GM06990 (cell line): ENCODE results near the gene FERMT3.
A peak's percentile ranks its signal among the peaks of the same experiment; 100 is the strongest.

Experiments
- DNase-seq: peaks from one replicate; pipeline ENCODE4 v3.0.0-alpha.2; 2011; ENCODE audit not compliant: insufficient read length; ENCODE audit errors: extremely low read depth
- H3K27me3 ChIP-seq: replicated peaks from 2 replicates; pipeline ENCODE4 v1.6.0; 2011; ENCODE audit warnings: low read length; ENCODE audit not compliant: control insufficient read depth, insufficient read depth
- H3K36me3 ChIP-seq: 2 replicates; pipeline ENCODE4 v1.5.1; 2011; ENCODE audit warnings: low read length; ENCODE audit not compliant: control insufficient read depth, insufficient read depth
- H3K4me3 ChIP-seq: replicated peaks from 2 replicates; pipeline ENCODE4 v1.5.1; 2011; ENCODE audit warnings: low read depth, mild to moderate bottlenecking, control low read depth, low read length
- TF ChIP-seq, protein P1 (sequence below): IDR thresholded peaks from 2 replicates; pipeline ENCODE4 v1.5.1; 2011; ENCODE audit warnings: low read length, control low read depth, mild to moderate bottlenecking, inconsistent platforms; ENCODE audit not compliant: insufficient read depth, poor library complexity, severe bottlenecking

The FERMT3 gene

DNA sequence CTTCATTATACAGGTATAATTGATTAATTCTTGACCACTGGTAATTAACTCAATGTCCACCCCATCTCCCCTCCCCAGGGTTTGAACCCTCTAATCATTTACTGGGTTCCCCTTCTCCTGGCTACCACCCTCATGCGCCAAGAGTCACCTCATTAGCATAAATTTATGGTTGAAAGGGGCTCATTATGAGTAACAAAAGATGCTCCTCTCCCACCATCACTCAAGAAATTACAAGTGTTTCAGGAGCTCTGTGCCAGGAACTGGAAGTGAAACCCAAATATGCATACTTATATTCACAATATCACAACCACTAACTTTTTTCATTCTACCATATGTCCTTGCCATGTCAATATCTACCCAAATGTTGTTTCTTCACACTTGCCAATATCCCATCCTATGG, 28.3 kb upstream of the FERMT3 start:
- no peak for DNase-seq
- Histone ChIP-seq H3K27me3 (no peaks in the 10 kb centered on the region), H3K4me3 (no peak overlapping the region), H3K36me3 (no peaks in the 10 kb centered on the region)
- TF ChIP-seq, protein P1, sequence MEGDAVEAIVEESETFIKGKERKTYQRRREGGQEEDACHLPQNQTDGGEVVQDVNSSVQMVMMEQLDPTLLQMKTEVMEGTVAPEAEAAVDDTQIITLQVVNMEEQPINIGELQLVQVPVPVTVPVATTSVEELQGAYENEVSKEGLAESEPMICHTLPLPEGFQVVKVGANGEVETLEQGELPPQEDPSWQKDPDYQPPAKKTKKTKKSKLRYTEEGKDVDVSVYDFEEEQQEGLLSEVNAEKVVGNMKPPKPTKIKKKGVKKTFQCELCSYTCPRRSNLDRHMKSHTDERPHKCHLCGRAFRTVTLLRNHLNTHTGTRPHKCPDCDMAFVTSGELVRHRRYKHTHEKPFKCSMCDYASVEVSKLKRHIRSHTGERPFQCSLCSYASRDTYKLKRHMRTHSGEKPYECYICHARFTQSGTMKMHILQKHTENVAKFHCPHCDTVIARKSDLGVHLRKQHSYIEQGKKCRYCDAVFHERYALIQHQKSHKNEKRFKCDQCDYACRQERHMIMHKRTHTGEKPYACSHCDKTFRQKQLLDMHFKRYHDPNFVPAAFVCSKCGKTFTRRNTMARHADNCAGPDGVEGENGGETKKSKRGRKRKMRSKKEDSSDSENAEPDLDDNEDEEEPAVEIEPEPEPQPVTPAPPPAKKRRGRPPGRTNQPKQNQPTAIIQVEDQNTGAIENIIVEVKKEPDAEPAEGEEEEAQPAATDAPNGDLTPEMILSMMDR, result no peak

DNA sequence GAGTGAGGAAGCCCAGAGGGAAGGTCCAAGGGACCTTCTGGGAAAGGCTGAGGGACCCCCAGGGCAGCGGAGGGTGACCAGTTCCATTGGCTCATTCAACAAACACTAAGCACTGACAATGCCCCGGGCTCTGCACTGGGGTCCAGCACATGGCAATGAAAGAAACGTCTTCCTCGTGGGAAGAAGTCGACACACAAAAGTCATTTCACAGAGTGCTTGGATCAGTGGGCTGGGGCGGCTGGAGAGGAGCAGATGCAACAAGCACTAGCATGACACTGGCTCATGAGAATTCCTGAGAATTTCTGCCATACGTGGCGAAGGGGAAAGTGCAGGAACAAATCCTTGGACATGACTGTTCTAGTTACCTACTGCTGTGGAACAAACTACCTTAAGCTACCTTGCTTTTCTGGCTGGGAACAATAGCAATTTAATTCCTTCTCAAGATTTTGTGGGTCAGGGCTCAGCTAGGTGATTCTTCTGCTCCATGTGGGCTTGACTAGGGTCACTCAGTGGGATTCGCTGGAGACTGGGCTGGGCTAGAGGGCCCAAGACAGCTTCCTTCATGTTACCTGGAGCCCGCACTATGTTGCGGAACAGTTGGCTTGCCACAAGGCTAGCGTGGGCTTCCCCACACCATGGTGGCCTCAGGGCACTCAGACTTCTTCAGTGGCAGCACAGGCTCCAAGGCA, 27.4 kb upstream of the FERMT3 start:
- H3K27me3 ChIP-seq, result no peaks in the 10 kb centered on the region
- TF ChIP-seq, protein P1, result no peak
- DNase-seq, result no peak

DNA sequence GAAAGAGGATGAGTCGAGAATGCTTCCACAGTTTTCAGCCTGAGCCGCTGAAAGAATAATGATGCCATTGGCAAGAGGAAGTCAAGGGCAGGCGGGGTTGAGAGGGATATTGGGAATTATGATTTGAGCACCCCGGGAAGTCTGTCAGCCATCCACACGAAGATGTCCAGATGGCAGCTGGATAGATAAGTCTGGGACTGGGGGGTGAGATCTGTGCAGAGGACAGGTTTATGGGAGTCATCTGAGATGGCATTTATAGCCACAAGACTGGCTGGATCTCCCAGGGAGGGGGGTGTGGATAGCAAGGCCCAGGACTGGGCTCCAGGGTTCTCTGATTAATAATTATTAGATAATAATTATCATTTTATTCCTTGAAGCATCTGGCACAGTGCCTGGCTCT, 25.6 kb upstream of the FERMT3 start:
- TF ChIP-seq, protein P1, result no peak
- no peak for DNase-seq
- Histone ChIP-seq H3K36me3 (no peaks in the 10 kb centered on the region), H3K27me3 (no peaks in the 10 kb centered on the region), H3K4me3 (no peak overlapping the region)

More for the DNA sequence above, 27.4 kb upstream of the FERMT3 start:
- Histone ChIP-seq H3K36me3 (no peaks in the 10 kb centered on the region), H3K4me3 (no peak overlapping the region)

DNA sequence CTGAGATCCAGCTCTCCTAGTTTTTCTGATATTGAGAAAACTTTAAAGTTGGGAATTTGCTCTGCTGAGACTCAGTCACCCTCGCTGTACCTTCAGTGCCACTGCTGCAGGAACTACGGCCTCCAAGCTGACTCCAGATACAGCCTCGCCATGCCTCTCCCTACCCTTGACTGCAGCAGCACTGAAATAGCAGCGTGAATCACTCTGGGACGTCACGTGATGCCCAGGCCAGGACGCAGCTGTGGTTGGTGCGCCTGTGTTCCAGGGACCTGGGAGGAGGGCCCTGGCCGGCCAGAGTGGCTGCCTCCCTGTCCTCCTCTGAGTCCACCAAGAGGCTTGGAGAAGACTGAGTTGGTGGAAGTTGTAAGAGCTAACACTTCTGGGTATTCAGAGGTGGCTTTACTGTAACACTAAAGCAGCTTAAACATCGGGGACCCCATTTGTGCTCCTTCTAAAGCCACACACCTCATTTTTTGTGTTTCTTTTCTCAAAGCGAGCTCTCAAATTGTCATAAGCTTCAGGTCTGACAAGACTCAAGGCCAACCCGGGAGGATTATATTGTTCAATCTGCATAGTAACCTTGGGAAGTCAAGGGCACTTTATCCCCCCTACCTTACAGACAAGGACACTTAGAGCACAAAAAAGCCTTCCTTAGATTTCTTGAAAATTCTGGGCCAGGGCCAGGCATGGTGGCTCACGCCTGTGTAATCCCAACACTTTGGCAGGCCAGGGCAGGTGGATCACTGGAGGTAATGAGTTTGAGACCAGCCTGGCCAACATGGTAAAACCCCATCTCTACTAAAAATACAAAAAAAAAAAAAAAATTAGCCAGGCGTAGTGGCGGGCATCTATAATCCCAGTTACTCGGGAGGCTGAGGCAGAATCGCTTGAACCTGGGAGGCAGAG, 24.8 kb upstream of the FERMT3 start:
- peak; percentile 61 for DNase-seq
- H3K36me3 ChIP-seq, result no peaks in the 10 kb centered on the region
- no peaks in the 10 kb centered on the region for H3K27me3 ChIP-seq
- TF ChIP-seq, protein P1, result no peak
- no peak overlapping the region for H3K4me3 ChIP-seq

DNA sequence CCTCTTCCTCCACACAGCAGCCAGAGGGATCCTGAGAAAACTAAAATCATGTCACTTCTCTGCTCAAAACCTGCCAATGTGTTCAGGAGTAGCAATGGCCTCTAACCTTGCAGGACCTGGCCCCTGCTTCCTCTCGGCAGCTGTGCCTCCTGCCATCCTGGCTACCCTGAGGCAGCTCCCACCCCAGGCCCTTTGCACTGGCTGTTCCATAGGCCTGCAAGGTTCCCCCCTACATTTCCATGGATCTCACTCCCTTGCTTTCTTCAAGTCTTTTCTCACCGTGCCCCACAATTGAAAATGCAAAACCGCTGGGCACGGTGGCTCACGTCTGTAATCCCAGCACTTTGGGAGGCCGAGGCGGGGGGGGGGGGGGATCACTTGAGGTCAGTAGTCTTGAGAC, 22.6 kb upstream of the FERMT3 start:
- H3K27me3 ChIP-seq, result no peaks in the 10 kb centered on the region
- no peak for DNase-seq
- peaks cover 2% of the 10 kb centered on the region; the same call in 1 of the 2 replicates for H3K36me3 ChIP-seq
- TF ChIP-seq, protein P1, result no peak
- H3K4me3 ChIP-seq, result no peak overlapping the region
